SU-DHL-6 (cell line): Measurements from ENCODE around the gene BEX2.

Experiments
- H2AFZ ChIP-seq: fragments of 200-600 bp; sonication (generic); 2 replicates; pipeline ENCODE4 v1.6.1; 2014; ENCODE audit warnings: low read depth, mild to moderate bottlenecking, moderate library complexity, mixed read lengths, antibody characterized with exemption, low read length; ENCODE audit not compliant: severe bottlenecking
- H3F3A ChIP-seq: fragments of 200-600 bp; shearing (Covaris generic); 2 replicates; pipeline ENCODE4 v1.6.0; 2016; ENCODE audit warnings: antibody characterized with exemption, mild to moderate bottlenecking; ENCODE audit not compliant: insufficient read depth
- H3K27ac ChIP-seq: fragments of 200-600 bp; sonication (generic); 2 replicates; pipeline ENCODE4 v1.5.1; 2016; ENCODE audit warnings: low read depth, mild to moderate bottlenecking, low read length, moderate library complexity, mixed read lengths
- H3K27me3 ChIP-seq: fragments of 200-600 bp; sonication (generic), shearing (Covaris generic); 2 replicates; pipeline ENCODE4 v1.6.0; 2014; ENCODE audit warnings: mild to moderate bottlenecking, low read length
- H3K36me3 ChIP-seq: fragments of 200-600 bp; sonication (generic); 2 replicates; pipeline ENCODE4 v1.6.1; 2014; ENCODE audit warnings: mild to moderate bottlenecking, low read length, mixed read lengths
- H3K4me2 ChIP-seq: fragments of 300-600, 200-600 bp; shearing (Covaris generic), sonication (generic); 2 replicates; pipeline ENCODE4 v1.6.0; 2014; ENCODE audit warnings: low read length, low read depth, mild to moderate bottlenecking; ENCODE audit not compliant: poor library complexity, severe bottlenecking
- H3K4me3 ChIP-seq: fragments of 200-600 bp; sonication (generic); 2 replicates; pipeline ENCODE4 v1.5.1; 2014; ENCODE audit warnings: antibody characterized with exemption, low read length, mild to moderate bottlenecking, mixed read lengths; ENCODE audit not compliant: insufficient read depth, poor library complexity, severe bottlenecking
- H3K79me2 ChIP-seq: fragments of 200-600 bp; sonication (generic); 2 replicates; pipeline ENCODE4 v1.6.1; 2014; ENCODE audit warnings: mild to moderate bottlenecking, low read length, moderate library complexity; ENCODE audit not compliant: insufficient read depth
- H3K9ac ChIP-seq: fragments of 200-600 bp; sonication (generic); 2 replicates; pipeline ENCODE4 v1.7.0; 2014; ENCODE audit warnings: mild to moderate bottlenecking, low read length
- H3K9me2 ChIP-seq: fragments of 200-600 bp; sonication (generic); replicated peaks from 2 replicates; pipeline ENCODE4 v1.6.1; 2014; ENCODE audit warnings: low read length; ENCODE audit not compliant: insufficient read depth
- H3K9me3 ChIP-seq: fragments of 200-600 bp; sonication (generic); 2 replicates; pipeline ENCODE4 v1.6.1; 2014; ENCODE audit warnings: low read length, mixed read lengths; ENCODE audit not compliant: insufficient read depth
- H4K20me1 ChIP-seq: fragments of 200-600 bp; sonication (generic); 2 replicates; pipeline ENCODE4 v1.6.1; 2014; ENCODE audit warnings: low read depth, mild to moderate bottlenecking, antibody characterized with exemption, low read length, moderate library complexity, mixed read lengths
- CTCF ChIP-seq: fragments of 200-600 bp; sonication (generic); IDR thresholded peaks from one replicate; pipeline ENCODE4 v1.5.1; 2017; ENCODE audit warnings: antibody characterized with exemption, mild to moderate bottlenecking, low read length, moderate library complexity; ENCODE audit not compliant: insufficient read depth, poor library complexity, severe bottlenecking
- EZH2phosphoT487 ChIP-seq: fragments of 200-600 bp; sonication (generic), shearing (Covaris generic); conservative IDR thresholded peaks from 2 replicates; pipeline ENCODE4 v1.6.1; 2018; ENCODE audit warnings: mild to moderate bottlenecking, antibody characterized with exemption, low read length, moderate library complexity, mixed read lengths

BEX2 gene

GRCh38 chrX:103275947-103276567, 34.7 kb downstream of the BEX2 start:
- Histone ChIP-seq H3K27ac (no peak overlapping the region), H3K4me2 (no peak overlapping the region), H3K9me2 (no peaks in the 10 kb centered on the region), H3K9ac (no peak overlapping the region), H4K20me1 (no peaks in the 10 kb centered on the region), H3F3A (no peaks in the 10 kb centered on the region), H3K9me3 (no peaks in the 10 kb centered on the region), H3K4me3 (no peak overlapping the region), H3K79me2 (no peaks in the 10 kb centered on the region), H2AFZ (no peak overlapping the region), H3K27me3 (no peaks in the 10 kb centered on the region), H3K36me3 (no peaks in the 10 kb centered on the region)
- TF ChIP-seq CTCF (no peak), EZH2phosphoT487 (no peak)

GRCh38 chrX:103274284-103274683, 36.5 kb downstream of the BEX2 start:
- Histone ChIP-seq H3K79me2 (no peaks in the 10 kb centered on the region), H3K36me3 (no peaks in the 10 kb centered on the region), H3K4me3 (no peak overlapping the region), H3K9ac (no peak overlapping the region), H3K4me2 (no peak overlapping the region), H3K27ac (no peak overlapping the region), H3K9me2 (no peaks in the 10 kb centered on the region), H3F3A (no peaks in the 10 kb centered on the region), H3K9me3 (no peaks in the 10 kb centered on the region), H3K27me3 (no peaks in the 10 kb centered on the region), H2AFZ (no peak overlapping the region), H4K20me1 (no peaks in the 10 kb centered on the region)
- TF ChIP-seq CTCF (no peak), EZH2phosphoT487 (no peak)
